ENCODE measurements around the gene XRN2.
"Not testable (repeated sequence)": the region's sequence is repeated elsewhere in the genome, so short reads cannot be mapped to it uniquely, and the experiment has no call there.

XRN2 gene

DNA sequence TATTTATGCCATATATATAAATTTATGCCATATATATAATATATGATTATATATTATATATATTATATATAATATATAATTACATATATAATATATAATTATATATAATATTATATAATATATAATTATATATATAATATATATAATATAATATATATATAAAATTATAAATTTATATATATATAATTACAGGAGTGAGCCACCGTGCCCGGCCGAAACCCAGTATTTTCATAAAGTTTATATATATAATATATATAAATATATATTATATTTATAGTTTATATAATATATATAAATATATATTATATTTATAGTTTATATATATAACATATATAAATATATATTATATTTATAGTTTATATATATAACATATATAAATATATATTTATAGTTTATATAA lies 62.6 kb downstream of the XRN2 start:
- Mint-ChIP-seq H3K4me3 (no peak overlapping the region), H3K9me3 (no peaks in the 10 kb centered on the region), H3K27ac (no peak overlapping the region), H3K4me1 (no peaks in the 10 kb centered on the region), H3K36me3 (ENCODE audit: low read depth) (peaks cover 59% of the 10 kb centered on the region), H3K27me3 (ENCODE audit: low read depth) (no peaks in the 10 kb centered on the region)
- TF ChIP-seq, protein P1, sequence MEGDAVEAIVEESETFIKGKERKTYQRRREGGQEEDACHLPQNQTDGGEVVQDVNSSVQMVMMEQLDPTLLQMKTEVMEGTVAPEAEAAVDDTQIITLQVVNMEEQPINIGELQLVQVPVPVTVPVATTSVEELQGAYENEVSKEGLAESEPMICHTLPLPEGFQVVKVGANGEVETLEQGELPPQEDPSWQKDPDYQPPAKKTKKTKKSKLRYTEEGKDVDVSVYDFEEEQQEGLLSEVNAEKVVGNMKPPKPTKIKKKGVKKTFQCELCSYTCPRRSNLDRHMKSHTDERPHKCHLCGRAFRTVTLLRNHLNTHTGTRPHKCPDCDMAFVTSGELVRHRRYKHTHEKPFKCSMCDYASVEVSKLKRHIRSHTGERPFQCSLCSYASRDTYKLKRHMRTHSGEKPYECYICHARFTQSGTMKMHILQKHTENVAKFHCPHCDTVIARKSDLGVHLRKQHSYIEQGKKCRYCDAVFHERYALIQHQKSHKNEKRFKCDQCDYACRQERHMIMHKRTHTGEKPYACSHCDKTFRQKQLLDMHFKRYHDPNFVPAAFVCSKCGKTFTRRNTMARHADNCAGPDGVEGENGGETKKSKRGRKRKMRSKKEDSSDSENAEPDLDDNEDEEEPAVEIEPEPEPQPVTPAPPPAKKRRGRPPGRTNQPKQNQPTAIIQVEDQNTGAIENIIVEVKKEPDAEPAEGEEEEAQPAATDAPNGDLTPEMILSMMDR (IDR thresholded peaks at IDR 0.05; ENCODE audit: unreplicated experiment in 3 of 3): no peak

DNA sequence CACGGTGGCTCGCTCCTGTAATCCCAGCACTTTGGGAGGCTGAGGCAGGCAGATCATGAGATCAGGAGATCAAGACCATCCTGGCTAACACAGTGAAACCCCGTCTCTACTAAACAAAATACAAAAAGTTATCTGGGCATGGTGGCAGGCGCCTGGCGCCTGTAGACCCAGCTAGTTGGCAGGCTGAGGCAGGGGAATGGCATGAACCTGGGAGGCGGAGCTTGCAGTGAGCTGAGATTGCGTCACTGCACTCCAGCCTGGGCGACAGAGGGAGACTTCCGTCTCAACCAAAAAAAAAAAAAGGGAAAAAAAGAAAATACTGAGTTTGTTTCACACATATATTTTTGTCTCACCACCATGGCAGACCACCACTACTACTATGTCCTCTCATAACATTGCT lies 63.1 kb downstream of the XRN2 start:
- peaks cover 59% of the 10 kb centered on the region for H3K36me3 Mint-ChIP-seq (ENCODE audit: low read depth)
- not testable (repeated sequence) for H3K4me1 Mint-ChIP-seq; H3K27ac Mint-ChIP-seq; H3K27me3 Mint-ChIP-seq (ENCODE audit: low read depth); H3K9me3 Mint-ChIP-seq; H3K4me3 Mint-ChIP-seq

DNA sequence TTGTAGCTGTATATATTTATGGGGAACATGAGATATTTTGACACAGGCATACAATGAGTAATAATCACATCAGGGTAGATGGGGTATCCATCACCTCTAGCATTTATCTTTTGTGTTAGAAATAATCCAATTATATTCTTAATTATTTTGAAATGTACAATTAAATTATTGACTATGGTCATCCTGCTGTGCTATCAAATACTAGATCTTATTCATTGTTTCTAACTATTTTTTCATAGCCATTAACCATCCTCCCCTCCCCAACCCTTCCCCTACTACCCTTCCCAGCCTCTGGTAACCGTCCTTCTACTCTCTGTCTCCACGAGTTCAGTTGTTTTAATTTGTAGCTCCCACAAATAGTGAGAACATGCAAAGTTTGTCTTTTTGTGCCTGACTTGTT lies 65.7 kb downstream of the XRN2 start:
- TF ChIP-seq, protein P1 (IDR thresholded peaks at IDR 0.05; ENCODE audit: unreplicated experiment in 3 of 3): no peak
- Mint-ChIP-seq H3K27me3 (ENCODE audit: low read depth) (no peaks in the 10 kb centered on the region), H3K36me3 (ENCODE audit: low read depth) (peaks cover 51% of the 10 kb centered on the region), H3K9me3 (no peaks in the 10 kb centered on the region), H3K4me3 (no peak overlapping the region), H3K4me1 (peaks cover 4% of the 10 kb centered on the region), H3K27ac (no peak overlapping the region)

DNA sequence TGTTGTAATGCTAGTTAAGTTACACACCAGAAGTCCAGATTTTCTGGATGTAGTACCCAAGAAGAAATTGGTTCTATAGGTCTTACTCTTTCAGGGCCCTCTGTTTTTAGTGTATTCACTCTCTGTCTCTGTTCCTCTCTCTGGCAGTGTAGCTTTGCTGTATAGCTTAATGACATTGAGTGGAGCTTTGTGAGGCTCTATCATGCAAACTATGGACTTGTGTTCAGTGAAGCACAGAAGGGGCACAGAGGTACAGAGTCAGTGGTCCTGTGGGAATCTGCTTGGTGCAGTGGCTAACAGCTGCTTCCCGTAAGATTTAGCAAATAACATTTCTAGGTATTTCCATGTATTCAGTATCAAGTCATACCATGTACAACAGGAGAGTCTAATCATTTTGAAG lies 68.1 kb downstream of the XRN2 start:
- H3K4me3 Mint-ChIP-seq: no peak overlapping the region
- TF ChIP-seq, protein P1 (IDR thresholded peaks at IDR 0.05; ENCODE audit: unreplicated experiment in 3 of 3): no peak
- H3K36me3 Mint-ChIP-seq (ENCODE audit: low read depth): peaks cover 60% of the 10 kb centered on the region
- H3K4me1 Mint-ChIP-seq: peaks cover 4% of the 10 kb centered on the region
- no peaks in the 10 kb centered on the region for H3K9me3 Mint-ChIP-seq
- H3K27me3 Mint-ChIP-seq (ENCODE audit: low read depth): no peaks in the 10 kb centered on the region
- H3K27ac Mint-ChIP-seq: peak overlapping the region in 1 of 3 experiments; percentile 15

DNA sequence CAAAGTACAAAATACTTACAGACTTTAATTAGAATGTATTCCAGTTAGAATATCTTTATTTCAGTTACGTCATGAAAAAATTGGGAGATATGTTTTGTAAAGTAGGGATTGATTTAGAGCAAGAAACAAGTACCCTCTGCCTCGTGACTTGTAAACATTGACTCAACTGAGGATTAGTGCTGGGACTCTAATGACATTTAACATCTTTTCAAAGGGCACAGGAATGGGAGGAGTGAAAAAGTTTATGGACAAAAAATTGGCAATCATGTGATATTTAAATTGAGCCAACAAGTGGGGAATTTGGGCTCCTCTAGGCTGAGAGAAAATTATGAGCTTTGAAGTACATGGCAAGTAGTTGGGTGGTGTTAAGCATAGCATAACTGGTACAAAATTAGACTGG lies 68.9 kb downstream of the XRN2 start:
- H3K27me3 Mint-ChIP-seq (ENCODE audit: low read depth): no peaks in the 10 kb centered on the region
- peaks cover 59% of the 10 kb centered on the region for H3K36me3 Mint-ChIP-seq (ENCODE audit: low read depth)
- TF ChIP-seq, protein P1 (IDR thresholded peaks at IDR 0.05; ENCODE audit: unreplicated experiment in 3 of 3): no peak
- H3K4me1 Mint-ChIP-seq: peaks cover 4% of the 10 kb centered on the region
- no peak overlapping the region for H3K27ac Mint-ChIP-seq
- H3K9me3 Mint-ChIP-seq: no peaks in the 10 kb centered on the region
- no peak overlapping the region for H3K4me3 Mint-ChIP-seq

DNA sequence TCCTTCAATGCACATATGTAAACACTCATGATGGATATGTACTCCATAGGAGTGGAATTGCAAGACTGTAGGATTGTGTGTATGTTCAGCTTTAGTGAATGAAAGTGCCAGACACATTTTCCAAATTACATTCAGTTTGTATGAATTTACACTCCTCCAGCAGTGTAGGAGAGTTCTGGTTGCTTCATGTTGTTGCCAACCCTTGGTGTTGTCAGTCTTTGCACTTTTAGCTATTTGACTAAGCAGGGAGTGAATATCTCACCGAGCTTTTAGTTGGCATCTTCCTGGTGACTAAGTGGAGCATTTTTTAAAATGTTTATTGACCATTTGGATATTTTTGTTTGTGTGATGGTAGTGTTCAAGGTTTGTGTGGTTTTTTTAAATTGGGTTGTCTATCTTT lies 70.3 kb downstream of the XRN2 start:
- Mint-ChIP-seq H3K4me1 (peaks cover 4% of the 10 kb centered on the region), H3K27ac (no peak overlapping the region), H3K4me3 (no peak overlapping the region), H3K9me3 (no peaks in the 10 kb centered on the region), H3K27me3 (ENCODE audit: low read depth) (no peaks in the 10 kb centered on the region), H3K36me3 (ENCODE audit: low read depth) (peaks cover 57% of the 10 kb centered on the region)
- TF ChIP-seq, protein P1 (IDR thresholded peaks at IDR 0.05; ENCODE audit: unreplicated experiment in 3 of 3): no peak

Measured in nephron (organoid).